AG10803 (cell line): ENCODE results near the gene GALK2.
"Not testable (repeated sequence)": the region's sequence is repeated elsewhere in the genome, so short reads cannot be mapped to it uniquely, and the experiment has no call there.

Experiments used
- DNase-seq: peaks from one replicate; pipeline ENCODE4 v3.0.0; 2010; ENCODE audit warnings: low read depth
- H3K4me3 ChIP-seq: 2 replicates; pipeline ENCODE4 v1.5.1; 2011; ENCODE audit warnings: mild to moderate bottlenecking, low read length, control low read depth
- TF ChIP-seq, protein P1 (sequence below): conservative IDR thresholded peaks from 2 replicates; pipeline ENCODE4 v1.5.1; 2011; ENCODE audit warnings: mild to moderate bottlenecking, low read length, control low read depth, inconsistent platforms

The GALK2 gene

GRCh38 chr15:49164865-49165264 is 5.2 kb upstream of the GALK2 start:
- TF ChIP-seq, protein P1, sequence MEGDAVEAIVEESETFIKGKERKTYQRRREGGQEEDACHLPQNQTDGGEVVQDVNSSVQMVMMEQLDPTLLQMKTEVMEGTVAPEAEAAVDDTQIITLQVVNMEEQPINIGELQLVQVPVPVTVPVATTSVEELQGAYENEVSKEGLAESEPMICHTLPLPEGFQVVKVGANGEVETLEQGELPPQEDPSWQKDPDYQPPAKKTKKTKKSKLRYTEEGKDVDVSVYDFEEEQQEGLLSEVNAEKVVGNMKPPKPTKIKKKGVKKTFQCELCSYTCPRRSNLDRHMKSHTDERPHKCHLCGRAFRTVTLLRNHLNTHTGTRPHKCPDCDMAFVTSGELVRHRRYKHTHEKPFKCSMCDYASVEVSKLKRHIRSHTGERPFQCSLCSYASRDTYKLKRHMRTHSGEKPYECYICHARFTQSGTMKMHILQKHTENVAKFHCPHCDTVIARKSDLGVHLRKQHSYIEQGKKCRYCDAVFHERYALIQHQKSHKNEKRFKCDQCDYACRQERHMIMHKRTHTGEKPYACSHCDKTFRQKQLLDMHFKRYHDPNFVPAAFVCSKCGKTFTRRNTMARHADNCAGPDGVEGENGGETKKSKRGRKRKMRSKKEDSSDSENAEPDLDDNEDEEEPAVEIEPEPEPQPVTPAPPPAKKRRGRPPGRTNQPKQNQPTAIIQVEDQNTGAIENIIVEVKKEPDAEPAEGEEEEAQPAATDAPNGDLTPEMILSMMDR = no peak
- no peak overlapping the region for H3K4me3 ChIP-seq
- DNase-seq = no peak

DNA sequence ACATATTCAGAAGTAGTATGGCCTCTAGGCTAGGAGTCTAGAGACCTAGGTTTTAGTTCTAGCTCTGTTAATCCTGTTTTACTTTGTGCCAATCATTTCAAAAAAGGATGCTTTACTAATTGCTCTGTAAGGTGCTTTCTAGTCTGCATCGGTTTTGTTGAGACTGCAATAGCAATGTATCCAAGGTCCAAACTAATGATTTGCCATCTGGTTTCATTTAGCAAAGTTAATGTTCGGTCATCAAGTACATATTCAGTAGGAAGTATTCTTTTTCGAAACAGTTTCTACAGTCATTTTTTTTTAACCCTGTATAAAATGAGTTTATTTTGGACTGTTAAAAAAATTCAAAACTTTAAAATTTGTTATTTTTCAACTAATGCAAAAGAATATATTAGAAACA is 2.0 kb upstream of the GALK2 start:
- peak; percentile 57 for DNase-seq
- H3K4me3 ChIP-seq = no peak overlapping the region
- TF ChIP-seq, protein P1 = no peak

GRCh38 chr15:49171790-49172189 is 1.7 kb downstream of the GALK2 start:
- DNase-seq = no peak
- no peak overlapping the region for H3K4me3 ChIP-seq
- TF ChIP-seq, protein P1 = no peak

DNA sequence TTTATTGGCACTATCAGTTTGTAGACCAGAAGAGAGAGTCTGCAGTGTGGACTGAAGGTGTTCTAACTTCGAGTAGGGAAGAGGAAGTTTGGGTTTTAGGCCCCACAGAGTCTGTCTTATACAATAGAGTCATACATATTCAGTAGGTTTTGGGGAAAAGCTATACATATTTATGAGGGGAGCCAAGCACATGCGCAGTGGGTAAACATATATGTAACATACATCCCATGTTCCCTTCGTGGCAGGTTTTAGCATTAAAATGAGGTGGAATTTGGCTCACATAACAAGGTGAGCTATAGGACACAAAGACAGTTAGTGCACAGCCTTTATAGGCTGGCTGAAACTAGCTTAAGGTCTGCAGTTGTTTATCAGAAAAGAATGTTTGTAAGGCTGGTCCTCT is 4.9 kb downstream of the GALK2 start:
- DNase-seq = no peak
- TF ChIP-seq, protein P1 = no peak
- H3K4me3 ChIP-seq = no peak overlapping the region

GRCh38 chr15:49175582-49176397 is 5.7 kb downstream of the GALK2 start:
- not testable (repeated sequence) for DNase-seq, H3K4me3 ChIP-seq

GRCh38 chr15:49178497-49178896 is 8.4 kb downstream of the GALK2 start:
- H3K4me3 ChIP-seq = no peak overlapping the region
- TF ChIP-seq, protein P1 = no peak
- no peak for DNase-seq

GRCh38 chr15:49179433-49180190 is 9.6 kb downstream of the GALK2 start:
- DNase-seq = no peak
- TF ChIP-seq, protein P1 = no peak
- no peak overlapping the region for H3K4me3 ChIP-seq
